SHP77 treated with DMSO at 0.1 percent for 48 hours (cell line): Measurements from ENCODE around the gene ALDH1A2.
"Not testable (repeated sequence)": the region's sequence is repeated elsewhere in the genome, so short reads cannot be mapped to it uniquely, and the experiment has no call there.

ENCODE experiments used
- DNase-seq: peaks from one replicate; lab custom pipeline; 2025; lab: John Stamatoyannopoulos, UW

Gene ALDH1A2

DNA sequence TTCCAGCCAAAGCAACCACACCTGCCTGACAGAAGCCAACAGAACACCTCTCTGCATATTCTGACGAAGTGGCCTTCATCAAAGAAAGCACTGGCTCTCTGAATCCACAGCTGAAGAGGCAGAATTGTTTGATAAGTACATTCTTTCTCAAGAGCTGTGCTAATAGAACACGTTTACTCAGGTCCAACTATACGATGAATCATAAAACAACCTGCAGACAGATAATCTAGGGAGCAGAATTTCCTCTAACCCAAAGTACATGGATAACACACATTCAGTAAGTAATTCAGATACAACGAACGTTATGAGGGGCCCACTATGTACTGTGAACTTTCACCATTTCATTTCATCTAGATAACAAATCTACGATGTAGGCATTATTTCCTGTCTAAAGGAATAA, 25.4 kb downstream of the ALDH1A2 start:
- no peak for DNase-seq

GRCh38 chr15:58039079-58040035, 26.2 kb downstream of the ALDH1A2 start:
- DNase-seq, result no peak

DNA sequence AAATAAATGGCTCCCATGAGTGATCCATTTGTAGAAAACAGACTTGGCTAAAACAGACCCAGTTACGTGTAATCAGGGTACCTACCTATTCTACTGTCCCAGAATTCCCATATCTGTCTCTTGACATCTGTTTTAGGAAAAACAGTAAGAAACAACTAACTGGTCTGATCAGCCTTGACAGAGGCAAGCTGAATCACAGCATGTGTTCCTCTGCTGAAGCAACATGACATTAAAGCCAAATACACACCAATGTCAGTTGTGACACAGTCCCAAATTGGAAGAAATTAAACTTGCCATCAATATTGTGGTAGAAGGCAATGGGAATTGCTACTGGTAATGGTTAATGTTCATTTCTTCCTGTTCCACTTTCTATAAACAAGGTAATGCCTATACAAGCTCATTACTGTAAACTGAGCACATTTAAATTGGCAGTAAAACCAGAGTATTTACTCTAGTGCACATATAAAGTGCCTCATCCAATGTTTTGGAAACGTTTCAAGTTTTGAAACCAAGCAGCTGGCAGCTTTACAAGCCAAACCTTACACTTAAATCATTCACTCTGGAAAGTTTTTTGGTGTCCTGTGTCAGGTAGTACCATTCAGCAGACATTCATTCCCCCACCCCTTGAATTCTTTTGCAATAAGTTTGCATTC, 27.0 kb downstream of the ALDH1A2 start:
- peak; percentile 27 for DNase-seq

- DNase-seq, result no peak
Measured at GRCh38 chr15:58037723-58038301, 27.7 kb downstream of the ALDH1A2 start.

GRCh38 chr15:58036579-58036978, 28.9 kb downstream of the ALDH1A2 start:
- no peak for DNase-seq

DNA sequence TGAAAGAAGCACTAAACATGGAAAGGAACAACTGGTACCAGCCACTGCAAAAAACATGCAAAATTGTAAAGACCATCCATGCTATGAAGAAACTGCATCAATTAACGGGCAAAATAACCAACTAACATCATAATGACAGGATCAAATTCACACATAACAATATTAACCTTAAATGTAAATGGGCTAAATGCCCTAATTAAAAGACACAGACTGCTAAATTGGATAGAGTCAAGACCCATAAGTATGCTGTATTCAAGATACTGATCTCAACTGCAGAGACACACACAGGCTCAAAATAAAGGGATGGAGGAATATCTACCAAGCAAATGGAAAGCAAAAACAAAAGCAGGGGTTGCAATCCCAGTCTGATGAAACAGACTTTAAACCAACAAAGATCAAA, 37.1 kb downstream of the ALDH1A2 start:
- not testable (repeated sequence) for DNase-seq

GRCh38 chr15:58026552-58026951, 39.0 kb downstream of the ALDH1A2 start:
- no peak for DNase-seq

DNA sequence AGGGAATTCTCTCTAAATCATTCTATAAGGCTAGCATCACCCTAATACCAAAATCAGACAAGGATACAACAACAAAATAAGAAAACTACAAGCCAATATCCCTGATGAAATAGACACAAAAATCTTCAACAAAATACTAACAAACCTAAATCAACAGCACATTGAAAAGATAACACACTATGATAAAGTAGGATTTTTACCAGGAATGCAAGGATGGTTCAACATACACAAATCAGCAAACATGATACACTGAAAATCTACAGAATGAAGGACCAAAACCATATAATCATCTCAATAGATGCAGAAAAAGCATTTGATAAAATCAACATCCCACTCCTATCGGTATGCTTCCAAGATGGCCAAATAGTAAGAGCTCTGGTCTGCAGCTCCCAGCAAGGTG, 39.5 kb downstream of the ALDH1A2 start:
- DNase-seq, result no peak

DNA sequence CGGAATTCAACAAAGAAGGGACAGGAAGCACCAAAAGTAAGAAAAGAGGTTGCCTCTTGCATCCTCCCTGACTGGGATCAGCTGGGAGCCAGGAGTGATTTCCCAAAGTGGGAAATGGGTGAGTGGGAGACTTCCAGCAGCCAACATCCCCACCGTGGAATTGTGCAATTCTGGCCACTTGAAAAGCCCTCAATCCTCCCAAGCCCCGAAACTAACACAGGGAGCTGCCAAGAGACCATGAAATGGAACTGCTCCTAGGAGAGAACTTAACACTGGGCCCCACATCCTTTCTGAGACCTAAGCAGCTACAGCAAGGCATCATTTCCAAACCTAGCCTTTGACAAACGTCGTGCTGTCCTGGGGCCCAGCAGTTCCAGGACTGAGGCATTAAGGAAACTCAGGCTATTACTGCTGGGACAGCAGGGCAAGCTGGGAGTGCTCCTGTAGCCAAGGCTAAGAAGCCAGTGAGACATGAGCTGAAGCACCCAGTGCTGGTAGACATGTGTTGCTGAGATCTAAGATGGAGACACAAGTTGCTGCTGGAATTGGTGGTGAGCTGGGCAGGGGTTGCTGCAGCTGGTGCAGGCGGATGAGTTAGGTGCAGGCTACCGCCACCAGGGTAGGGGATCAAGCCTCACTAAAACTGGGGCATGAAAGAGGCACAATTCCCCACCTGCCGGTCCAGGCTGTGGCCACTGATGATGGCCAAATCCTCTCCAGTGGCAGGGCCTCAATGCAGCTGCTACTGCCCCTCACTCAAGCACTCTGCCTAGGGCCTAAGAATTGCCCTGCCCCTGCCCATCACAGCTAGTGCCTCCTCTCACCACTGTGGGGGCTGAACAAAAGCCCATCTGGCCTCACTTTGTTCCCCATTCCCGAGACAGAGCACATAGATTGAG, 43.9 kb downstream of the ALDH1A2 start:
- no peak for DNase-seq

DNA sequence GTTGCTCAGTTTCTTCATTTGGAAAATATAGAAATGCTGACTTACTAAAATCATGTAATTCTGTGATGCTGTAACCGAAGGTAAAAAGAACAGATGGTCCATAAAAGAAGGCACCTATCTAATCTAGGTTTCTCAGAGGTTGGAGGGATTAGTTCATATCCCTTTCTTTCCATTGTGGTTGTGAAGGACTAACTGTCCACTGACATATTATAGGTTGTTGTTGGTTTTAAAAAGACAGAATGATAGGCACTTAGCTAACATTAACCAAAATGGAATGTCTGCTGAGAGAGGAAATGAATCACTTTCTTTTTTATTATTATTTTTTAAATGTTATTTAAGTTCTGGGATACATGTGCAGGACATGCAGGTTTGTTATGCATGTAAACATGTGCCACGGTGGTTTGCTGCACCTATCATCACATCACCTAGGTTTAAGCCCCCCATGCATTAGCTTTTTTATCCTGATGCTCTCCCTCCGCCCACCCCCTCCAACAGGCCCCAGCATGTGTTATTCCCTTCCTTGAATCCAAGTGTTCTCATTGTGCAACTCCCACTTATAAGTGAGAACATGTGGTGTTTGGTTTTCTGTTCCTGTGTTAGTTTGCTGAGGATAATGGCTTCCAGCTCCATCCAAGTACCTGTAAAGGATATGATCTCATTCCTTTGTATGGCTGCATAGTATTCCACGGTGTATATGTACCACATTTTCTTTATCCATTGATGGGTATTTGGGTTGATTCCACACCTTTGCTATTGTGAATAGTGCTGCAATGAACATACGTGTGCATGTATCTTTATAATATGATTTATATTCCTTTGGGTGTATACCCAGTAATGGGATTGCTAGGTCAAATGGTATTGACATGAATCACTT, 45.8 kb downstream of the ALDH1A2 start:
- no peak for DNase-seq

GRCh38 chr15:58017869-58018268, 47.6 kb downstream of the ALDH1A2 start:
- DNase-seq, result no peak

DNA sequence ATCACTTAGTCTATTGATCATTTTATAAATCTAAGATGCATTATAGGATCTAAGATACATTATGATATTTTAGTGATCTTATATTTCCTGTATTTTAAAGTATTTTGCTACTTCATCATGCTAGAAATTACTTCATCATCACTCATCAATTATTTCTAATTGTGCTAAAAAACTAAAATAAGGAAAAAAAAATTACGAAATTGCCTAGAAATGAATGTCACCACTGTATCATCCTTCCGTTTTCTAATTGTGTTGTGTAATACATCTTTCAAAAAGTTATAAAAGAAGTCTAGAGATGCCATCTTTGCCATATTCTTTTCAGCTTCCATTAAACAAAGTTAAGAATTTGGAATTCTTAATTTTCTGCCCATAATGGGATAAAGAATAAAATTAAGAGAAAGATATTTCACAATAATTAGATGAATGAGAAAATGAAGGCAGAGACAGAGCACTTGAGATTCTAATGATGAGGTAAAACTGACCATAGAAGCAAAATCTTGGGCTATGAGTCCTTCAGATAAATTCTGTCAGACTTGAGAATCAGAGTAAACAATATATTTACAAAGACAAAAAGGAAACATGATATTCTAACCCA, 48.8 kb downstream of the ALDH1A2 start:
- DNase-seq, result no peak

DNA sequence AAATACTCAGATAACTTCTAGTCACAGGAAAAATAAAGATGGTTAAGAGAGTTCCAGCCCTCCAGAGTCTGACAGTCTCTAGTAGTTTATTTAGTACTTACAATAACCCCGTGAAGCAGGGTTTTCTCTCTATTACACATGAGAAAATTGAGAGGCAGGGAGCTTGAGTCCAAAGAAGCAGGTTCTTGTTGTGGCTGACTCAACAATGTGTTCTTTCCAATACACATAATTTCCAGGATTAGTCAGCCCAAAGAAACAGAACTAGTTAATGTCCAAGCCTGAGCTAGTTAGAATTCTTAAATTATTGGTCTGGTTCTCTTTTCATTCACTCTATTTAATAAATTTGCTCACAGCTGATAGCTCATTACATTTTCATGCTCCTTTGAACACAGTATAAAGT, 49.9 kb downstream of the ALDH1A2 start:
- DNase-seq, result no peak

DNA sequence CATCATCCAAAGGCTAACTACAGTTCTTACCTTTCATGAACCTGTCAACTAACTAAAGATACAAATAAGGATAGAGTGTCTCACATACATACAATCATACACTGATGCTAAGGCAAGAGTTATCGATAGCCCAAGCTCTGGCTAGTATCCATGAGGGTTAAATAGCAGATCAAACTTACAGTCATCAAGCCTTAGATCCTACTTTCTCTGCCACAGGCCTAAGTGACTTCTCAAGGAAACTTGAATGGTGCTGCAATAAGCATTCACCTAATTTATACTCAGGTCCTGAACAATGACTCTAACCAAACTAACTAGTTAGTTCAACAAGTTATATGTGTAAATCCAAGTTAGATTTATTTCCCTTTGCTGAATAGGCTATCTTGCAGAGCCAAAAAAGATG, 51.0 kb downstream of the ALDH1A2 start:
- DNase-seq, result no peak

GRCh38 chr15:58014040-58014439, 51.5 kb downstream of the ALDH1A2 start:
- no peak for DNase-seq

DNA sequence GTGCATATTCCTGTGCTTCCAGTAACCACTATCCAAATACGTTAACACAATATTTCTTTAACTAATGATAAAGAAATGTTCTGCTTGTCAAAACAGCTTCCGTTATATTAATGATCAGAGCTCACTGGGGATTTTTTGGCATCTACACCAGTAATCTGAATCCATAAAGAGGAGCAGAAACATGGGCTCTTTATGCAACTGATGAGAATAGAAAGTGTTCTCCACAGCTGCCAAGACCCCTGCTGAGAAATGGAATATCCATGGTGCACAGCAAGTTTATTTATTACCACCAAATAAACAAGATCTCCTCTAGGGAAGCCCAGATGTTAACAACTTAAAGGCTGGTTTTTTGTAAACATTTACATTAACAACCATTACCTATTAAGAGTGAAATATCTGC, 54.5 kb downstream of the ALDH1A2 start:
- no peak for DNase-seq

DNA sequence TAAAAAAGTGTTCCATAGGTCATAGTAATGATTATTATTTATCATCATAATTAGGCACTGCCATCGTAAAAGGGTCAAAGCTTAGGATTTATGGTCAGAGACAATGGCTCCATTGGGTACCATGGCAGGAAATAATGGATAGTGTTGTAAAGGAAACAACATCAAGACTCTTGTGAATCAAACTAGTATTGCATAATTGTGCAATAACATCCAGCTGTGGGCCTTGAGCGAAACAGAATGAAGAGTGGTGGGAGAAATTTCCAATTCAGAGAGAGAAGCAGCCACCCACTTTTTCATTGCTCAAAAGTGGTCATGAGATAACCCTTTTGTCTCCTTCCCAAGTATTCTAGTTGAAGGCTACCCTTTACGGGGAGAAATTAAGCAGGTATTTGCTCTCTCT, 61.7 kb downstream of the ALDH1A2 start:
- DNase-seq, result no peak

- DNase-seq, result no peak
Measured at GRCh38 chr15:58002338-58003126, 63.0 kb downstream of the ALDH1A2 start.

- not testable (repeated sequence) for DNase-seq
Measured at GRCh38 chr15:57999699-58000098, 65.8 kb downstream of the ALDH1A2 start.

DNA sequence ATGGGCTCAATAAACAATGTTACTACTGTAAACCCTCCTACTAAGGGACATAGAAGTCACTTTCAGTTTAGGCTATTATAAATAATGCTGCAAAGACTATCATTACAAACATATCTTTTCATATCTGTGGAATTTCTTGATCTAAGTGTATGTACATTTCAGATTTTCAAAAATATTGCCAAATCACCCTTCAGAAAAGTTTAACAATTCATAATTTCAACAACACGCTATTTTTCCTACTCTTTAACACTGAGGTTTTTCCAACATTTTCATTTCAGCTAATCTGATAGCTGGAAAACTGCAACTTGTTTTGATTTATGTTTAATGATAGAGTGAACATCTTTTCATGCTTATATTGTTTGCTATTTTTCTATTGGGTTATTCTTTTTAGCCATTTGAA, 69.0 kb downstream of the ALDH1A2 start:
- no peak for DNase-seq
